ENCODE results near the gene FLOT1. TPM values are rescaled to one million over a fixed set of nuclear protein-coding genes. Genes with fewer than 3 reads are reported as not detected.

Gene FLOT1
- total and polyA plus RNA-seq, 9 of the 15 experiments (the other 6 are each of a cell fraction or from before 2014, with no cell fraction given): 11.7 to 149 (median 118) TPM

DNA sequence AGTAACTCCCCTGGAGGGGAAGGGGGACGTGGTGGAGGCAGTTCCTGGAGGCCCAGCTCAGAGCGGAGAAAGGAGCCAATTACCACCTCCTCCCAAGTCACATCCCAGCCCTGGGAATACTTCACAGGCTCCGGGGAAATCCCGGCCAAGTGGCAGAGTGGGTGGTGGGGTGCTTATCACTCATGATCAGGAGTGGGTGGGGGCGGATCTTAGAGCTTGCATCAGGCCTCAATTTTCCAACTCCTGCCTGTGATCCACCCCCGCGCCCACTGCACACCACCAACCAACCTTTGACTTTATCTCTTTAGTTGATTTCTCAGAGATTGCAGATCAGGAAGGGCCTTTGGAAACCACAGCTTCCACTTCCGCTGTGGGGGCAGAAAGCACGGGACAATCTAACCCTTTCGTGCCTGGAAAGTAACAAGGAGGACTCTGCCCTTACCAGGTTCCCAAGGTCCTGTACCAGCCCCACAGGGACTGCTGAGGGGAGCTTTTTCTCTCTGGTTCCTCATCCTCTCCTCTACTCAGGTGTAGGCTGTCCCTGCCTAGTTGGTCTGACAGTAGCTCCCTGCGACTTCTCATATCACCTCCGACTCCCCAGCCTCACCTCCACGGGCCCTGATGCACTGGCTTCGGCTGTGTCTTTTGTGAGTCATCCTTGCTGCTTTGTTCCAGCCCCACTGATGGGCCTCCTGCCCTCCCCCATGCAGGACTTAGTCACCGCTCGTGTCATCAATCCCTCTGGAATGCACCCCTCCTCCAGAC lies 26.8 kb upstream of the FLOT1 start (continued):
- TF ChIP-seq, protein P1, sequence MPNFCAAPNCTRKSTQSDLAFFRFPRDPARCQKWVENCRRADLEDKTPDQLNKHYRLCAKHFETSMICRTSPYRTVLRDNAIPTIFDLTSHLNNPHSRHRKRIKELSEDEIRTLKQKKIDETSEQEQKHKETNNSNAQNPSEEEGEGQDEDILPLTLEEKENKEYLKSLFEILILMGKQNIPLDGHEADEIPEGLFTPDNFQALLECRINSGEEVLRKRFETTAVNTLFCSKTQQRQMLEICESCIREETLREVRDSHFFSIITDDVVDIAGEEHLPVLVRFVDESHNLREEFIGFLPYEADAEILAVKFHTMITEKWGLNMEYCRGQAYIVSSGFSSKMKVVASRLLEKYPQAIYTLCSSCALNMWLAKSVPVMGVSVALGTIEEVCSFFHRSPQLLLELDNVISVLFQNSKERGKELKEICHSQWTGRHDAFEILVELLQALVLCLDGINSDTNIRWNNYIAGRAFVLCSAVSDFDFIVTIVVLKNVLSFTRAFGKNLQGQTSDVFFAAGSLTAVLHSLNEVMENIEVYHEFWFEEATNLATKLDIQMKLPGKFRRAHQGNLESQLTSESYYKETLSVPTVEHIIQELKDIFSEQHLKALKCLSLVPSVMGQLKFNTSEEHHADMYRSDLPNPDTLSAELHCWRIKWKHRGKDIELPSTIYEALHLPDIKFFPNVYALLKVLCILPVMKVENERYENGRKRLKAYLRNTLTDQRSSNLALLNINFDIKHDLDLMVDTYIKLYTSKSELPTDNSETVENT (CRISPR knock-in tag; IDR thresholded peaks at IDR 0.05): no peak
- TF ChIP-seq ZNF395 (CRISPR knock-in tag; IDR thresholded peaks at IDR 0.05) (peak; percentile 93), ZNF586 (CRISPR knock-in tag; conservative IDR thresholded peaks at IDR 0.05) (no peak), TSC22D4 (tag; IDR thresholded peaks at IDR 0.05) (no peak), HMG20B (CRISPR knock-in tag; IDR thresholded peaks at IDR 0.05) (no peak), NFATC3 (IDR thresholded peaks at IDR 0.05) (no peak), KDM2B (CRISPR knock-in tag; IDR thresholded peaks at IDR 0.05) (no peak), MECOM (CRISPR knock-in tag; IDR thresholded peaks at IDR 0.05) (no peak; the same call in 1 of the 2 replicates), ZSCAN32 (CRISPR knock-in tag; IDR thresholded peaks at IDR 0.05) (no peak)
